ENCODE data around the gene BLNK.

DNA sequence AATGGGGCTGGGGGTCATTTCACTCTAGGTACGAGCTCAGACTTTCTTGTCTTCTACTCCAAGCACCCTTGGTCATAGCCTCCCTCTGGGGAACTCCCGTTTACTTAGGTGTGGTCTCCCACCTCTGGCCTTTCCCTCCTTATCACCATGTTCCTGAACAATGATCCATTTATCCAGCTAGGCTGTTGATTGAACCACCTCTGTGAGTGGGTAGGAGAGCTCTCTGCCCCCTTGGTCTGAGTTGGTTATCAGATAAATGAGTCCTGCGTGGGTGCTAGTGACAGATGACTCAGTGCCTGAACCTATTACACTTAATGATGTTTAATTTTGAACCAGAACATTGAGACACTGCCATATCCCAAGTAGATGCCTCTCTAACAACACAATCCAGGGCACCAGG, 9.4 kb downstream of the BLNK start:
- TF ChIP-seq, protein P1, sequence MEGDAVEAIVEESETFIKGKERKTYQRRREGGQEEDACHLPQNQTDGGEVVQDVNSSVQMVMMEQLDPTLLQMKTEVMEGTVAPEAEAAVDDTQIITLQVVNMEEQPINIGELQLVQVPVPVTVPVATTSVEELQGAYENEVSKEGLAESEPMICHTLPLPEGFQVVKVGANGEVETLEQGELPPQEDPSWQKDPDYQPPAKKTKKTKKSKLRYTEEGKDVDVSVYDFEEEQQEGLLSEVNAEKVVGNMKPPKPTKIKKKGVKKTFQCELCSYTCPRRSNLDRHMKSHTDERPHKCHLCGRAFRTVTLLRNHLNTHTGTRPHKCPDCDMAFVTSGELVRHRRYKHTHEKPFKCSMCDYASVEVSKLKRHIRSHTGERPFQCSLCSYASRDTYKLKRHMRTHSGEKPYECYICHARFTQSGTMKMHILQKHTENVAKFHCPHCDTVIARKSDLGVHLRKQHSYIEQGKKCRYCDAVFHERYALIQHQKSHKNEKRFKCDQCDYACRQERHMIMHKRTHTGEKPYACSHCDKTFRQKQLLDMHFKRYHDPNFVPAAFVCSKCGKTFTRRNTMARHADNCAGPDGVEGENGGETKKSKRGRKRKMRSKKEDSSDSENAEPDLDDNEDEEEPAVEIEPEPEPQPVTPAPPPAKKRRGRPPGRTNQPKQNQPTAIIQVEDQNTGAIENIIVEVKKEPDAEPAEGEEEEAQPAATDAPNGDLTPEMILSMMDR (IDR thresholded peaks at IDR 0.05; ENCODE audit: low read depth, low read length): no peak
- TF ChIP-seq EZH2phosphoT487 (IDR thresholded peaks at IDR 0.05; ENCODE audit: low read depth): no peak
